Activated T-helper 9 cell treated with anti-CD3 and anti-CD28 coated beads, Interleukin-2, amount 50 U/mL, for 16 hours (primary cell): ENCODE results near the gene SREBF2.
"Not testable (repeated sequence)": the region's sequence is repeated elsewhere in the genome, so short reads cannot be mapped to it uniquely, and the experiment has no call there.

Experiments
- DNase-seq: peaks from one replicate; pipeline ENCODE4 v3.0.0-alpha.2; 2020; ENCODE audit warnings: low read depth

SREBF2 gene

DNA sequence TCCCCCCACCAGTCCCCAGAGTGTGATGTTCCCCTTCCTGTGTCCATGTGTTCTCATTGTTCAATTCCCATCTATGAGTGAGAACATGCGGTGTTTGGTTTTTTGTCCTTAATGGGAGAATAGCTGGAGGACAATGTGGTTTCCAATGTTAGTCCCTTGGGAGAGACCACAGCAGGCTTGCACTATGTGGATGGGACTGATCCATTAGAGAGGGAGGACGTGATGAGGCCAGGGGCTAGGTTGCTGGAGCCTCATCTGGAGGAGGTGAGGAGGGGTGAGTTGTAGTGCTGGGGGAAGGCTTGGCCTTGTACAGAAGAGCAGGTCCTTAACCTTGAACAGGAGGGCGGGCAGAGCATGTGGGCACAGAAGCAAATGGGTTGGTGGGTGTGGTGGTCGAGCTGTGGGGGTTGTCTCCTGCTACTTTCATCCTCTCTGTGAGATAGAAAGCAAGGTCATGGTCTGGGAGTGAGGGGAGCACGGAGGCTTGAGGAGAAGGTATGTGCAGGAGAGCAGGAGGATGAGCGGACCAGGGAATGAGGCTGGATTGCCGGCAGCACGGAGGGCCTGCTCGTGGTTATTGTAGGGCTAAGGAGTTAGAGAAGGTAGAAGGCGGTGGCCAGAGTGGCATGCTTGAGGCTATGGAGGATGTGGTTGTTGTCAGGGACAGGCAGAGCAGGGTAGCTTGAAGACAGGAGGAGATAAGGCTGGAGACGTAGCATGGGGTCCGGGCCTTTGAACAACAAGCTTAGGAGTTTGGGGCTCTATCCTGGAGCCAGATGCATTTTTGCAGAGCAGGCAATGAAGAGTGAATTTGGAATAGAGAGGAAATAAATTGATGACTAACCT, 11.2 kb upstream of the SREBF2 start:
- no peak for DNase-seq

DNA sequence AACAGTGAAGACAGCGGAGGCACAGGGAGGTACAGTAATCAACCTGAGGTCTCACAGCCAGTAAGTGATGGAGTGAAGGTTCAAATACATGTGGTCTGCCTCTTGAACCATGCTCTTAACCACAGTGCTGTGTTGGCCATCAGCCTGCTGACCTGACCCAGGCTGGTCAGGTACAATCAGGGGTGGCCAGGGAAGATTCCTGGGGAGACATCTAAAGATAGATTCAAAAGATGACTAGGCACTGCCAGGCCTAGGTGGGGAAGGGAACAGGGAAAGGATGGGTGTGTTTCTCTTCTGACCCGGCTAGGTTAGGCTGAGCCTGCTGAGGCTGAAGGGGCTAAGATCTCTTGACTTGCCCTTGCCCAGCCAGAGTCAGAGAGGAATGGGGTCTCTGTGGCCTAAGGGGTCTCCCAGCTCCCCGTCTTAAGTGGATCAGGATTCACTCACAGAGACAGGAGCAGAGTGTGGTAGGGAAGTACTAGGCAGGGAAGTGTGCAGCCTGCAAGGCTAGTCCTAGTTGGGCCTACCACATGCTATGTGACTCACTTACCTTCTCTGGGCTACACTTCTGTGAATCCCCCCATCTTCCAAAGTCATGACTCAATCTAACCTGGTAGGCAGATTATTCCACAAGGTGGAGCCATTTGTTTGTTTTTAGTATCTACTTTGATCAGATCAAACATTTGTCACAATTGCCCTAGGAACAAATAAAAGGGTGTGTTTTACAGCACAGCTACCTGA, 10.4 kb upstream of the SREBF2 start:
- peak; percentile 15 for DNase-seq

DNA sequence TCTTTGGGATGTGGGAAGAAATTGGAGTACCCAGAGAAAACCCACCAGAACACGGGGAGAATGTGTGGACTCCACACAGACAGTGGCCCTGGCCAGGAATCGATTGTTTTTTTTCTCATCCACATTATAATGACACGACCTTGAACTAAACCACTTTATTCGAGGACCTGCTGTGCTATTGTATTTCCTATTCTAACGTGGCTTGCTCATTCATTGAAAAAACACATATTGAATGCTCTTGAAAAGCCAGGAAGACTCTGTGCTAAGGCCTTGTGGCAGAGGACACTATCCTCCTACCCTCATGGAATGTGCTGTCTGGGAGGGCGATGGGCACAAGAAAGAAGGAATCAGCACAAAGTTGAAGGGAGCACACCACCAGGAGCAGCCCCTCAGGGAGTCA, 9.1 kb upstream of the SREBF2 start:
- DNase-seq: no peak

DNA sequence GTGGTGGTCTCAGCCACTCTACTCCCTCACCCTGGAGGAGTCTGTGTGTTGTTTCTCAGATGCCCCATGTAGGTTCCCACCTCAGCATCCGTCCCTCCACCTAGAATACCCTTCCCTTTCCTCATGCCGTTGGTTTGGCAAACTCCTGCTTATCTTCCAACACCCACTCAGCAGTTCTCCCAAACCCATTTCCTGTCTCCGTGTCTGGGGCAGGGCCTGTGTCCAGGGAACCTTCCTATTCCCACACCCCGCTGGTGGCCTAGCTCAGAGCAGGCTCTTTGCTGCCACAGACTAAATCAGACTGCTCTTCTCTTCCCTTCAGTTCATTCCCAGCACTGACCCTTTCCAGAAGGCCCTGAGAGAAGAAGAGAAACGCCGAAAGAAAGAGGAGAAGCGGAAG, 7.5 kb upstream of the SREBF2 start:
- DNase-seq: no peak

DNA sequence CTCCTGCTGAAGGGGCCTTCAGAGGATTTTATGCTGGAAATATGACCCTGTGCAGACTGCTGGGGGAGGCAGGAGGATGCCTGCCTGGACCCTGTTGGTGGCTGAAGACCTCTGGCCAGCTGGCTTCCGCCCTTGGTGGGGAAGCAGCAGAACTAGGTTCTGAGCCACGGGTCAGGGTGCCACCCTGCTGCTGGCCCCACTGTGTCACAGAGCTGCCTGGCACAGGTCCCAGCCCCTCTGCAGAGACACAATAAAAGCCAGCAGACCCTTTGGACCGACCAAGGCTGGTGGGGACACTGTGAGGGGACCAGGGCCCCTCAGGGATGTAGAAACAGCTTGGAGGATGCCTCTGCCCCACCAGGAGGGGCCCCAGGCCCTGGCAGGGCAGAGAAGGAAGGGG, 6.9 kb upstream of the SREBF2 start:
- no peak for DNase-seq

DNA sequence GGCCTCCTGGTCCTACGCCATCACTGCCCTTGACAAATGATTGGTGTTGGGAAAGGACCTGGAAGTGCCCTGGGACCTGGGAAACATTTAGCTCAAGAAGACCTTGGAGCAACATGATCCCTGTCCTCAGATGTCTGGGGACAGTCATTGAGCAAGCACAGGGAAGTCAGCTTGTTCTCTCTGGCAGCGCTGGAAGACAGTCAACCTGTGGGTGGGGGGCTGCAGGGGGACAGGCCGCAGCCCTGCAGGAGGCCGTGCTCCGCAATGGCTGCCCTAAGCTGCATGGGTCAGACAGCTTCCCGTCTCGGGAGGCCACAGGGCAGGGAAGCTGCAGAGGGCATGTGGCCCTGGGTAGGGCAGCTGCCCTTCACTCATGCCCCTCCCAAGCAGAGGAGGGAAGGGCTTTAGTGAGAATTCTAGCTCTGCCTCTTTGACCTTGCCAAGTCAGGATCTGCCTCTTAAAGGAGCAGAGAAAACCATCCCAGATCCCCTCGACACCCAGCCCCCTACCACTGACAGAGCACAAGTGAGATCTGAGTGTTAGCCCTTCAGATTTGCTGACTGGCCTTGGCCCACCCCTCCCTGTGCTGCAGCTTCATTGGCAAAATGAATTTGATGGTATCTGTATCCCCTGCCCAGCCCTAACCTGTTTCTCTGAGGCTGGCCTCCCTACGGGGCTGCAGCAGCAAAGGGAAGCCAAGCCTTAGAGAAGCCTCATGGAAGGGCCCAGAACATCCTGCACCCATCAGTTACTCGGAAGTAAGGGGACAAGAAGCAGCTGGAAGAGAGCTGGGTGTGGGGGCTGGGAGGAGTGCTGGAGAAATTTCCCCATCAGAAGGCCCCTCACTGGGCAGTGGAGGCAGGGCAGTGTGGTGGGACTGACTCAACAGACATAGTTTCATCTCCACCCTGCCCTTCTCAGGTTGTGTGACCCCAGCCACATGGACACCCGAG, 6.2 kb upstream of the SREBF2 start:
- DNase-seq: no peak

DNA sequence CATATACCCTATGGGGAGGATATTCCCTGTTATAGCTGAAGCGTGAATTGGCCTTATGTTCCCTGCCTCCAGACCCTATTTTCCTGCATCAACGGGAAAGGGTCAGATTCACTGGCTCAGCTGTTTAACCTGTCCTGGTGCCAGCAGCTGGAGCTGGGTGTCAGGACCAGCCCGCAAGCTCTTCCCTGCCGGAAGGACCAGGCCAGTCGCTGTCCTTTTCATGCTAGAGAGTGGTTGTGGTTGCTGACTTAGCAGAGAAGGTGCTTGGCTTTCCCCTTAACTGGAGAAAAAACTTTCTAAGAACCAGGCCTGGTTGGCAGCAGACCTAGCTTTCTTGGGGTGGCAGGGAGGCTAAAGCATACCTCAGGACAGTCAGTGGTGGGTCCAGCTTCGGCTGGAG, 5.2 kb upstream of the SREBF2 start:
- no peak for DNase-seq

DNA sequence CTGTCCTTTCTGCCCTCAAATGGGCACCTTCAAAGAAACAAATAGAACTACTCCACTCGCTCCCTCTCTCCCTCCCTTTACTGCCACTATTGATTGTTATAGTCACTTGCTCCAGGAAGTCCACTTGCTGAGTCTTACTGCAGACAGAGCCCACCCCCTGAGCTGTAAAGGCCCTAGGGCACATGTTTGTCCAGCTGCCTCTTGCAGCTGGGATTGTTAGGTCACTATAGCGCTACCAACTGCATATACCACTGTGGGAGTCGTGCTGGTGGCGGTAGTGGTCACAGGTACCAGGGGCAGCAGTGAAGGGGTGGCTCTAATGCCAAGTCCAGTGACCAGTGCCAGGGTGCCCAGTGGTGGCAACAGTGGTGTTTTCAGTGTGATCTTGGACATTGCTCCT, 4.4 kb upstream of the SREBF2 start:
- DNase-seq: no peak

DNA sequence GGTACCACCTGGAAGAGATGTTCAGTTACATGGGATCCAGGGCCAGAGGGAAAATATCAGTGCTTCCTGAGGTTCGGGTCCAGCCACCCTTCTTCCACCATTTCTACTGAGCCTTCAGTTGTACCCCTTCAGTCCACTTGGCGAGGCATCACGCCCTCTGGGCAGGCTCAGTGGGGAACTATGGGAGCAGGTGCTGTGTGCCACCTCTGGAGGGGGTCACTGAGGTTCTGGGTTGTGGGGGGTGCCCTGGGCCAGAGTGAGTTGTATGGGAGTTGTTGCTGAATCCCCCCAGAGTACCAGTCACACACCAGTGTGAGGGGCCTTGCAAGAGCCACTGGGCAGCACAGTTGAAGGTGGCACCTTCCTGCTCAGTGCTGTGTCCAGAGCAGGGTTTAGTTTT, 2.7 kb upstream of the SREBF2 start:
- no peak for DNase-seq

DNA sequence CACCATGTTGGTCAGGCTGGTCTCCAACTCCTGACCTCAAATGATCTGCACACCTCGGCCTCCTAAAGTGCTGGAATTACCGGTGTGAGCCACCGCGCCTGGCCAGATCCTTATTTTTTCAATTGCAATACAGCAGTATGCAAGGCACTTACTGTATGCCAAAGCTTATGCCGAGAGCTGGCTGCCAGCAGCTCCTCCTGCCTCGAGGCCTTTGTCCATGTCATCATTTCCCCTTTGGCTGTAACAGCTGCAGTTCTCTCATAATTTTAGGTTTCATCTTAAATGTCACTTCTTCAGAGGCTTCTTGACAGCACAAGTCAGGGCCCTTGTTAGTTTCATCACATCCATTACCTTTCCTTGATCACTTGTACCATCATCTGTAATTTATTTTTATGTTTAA, 1.5 kb upstream of the SREBF2 start:
- no peak for DNase-seq

DNA sequence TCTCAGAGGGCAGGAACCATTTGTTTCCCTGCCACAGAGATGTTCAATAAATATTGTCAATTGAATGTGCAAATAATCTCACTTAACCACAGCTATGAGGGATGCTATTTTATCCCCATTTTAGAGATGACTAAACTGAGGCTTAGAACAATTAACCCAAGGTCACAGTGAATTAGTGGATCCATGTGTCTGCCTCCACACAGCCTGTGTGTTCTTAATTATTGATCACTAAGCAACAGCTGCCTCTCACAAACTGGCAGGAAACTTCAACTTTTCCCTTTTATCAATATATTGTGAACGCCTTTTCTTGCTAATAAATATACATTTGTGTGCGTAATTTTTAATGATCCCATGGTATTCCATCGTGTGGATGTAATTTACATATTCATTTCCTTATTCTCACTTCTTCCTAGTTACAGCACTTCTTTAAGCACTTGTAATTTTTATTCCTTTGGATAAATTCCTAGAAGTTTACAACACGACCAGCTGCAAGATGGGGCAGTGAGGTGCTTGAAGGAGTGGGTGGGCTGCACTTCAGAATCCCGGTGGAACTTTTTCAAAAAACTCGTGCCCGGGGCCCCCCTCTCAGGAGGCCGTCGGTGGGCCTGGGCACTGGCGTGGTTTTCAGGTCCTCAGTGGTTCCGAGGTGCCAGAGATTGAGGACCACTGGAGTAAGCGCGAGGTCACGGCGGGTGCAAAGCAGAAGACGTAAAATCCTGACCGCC, 915 bp upstream of the SREBF2 start:
- no peak for DNase-seq

DNA sequence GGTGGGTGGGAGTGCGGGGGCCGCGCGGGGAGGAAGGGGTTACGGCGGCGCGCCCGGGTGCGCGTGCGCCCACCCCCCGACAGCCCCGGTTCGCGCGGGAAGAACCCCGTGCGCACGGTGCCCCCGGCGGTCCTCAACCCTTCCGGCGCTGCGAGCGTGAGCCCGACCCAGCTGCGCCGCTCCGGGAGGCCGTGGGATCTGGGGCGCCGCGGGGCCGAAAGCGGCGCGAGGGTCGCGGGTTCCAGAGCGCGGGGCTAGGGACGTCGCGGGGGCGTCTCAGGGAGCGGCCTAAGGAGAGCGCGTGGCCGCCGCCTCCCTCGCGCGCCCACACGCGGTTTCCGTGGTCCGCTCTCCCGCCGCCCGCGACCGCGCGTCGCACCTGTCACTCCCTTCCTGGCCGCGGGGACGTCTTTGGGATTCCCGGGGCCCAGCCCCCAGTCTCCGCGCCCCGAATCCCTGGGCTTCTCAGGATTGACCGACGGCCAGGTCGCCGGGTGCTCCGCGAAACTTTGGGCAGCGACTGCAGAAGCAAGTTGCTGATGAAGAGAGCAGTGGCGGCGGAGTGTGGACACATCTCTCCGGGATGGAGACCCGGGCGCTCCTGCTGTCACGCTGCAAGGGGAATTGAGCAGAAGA, 582 bp downstream of the SREBF2 start:
- DNase-seq: peak; percentile 48

DNA sequence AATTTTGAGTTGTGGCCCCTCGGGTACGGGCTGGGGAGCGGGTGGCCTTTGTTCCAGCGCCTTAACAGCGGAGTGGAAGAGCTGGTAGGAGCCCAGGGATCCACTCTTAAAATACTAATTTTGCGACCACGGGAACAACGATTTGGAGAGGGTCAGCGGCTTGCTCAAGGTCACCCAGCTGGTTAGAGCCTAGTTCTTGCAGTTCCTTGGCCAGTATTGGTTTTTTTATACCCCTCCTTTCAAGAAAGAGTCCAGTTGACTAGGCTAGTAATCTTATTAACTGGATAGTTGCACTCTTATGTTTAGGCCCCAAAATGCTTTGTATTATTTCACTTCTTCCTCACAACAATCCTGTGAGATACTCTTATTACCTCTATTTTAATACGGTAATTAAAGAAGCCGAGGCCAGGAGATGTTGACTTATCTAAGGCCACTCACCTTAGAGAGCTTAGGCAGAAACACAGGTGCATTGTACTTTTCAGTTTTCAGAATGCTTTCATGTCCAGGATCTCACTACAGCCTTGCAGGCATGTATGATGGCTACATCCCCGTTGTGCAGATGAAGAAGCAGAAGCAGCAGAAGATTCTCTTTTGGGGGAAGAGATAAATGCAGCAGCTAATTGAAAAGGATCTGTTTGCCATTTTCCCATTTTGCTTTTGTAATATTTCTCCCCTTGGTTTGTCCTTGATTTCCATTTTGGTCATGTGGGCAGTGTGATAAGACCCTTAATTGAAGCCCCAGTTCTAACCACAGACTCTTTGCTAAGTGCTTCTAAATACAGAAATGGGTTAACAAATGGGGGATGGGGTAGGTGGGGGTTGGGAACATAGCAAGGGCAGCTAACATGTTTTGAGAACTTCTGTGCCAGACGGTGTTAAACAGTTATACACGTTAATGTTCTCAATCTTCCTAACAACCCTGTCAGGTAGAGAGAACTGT, 1.4 kb downstream of the SREBF2 start:
- DNase-seq: no peak

DNA sequence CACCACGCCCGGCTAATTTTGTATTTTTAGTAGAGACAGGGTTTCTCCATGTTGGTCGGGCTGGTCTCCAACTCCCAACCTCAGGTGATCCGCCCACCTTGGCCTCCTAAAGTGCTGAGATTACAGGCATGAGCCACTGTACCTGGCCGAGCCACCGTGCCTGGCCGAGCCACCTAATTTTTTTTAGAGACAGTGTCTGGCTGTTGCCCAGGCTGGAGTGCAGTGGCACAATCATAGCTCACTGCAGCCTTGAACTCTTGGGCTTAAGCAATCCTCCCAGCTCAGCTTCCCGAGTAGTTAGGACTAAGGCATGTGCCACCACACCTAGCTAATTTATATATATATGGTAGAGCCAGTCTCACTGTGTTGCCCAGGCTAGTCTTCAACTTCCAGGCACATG, 2.6 kb downstream of the SREBF2 start:
- DNase-seq: not testable (repeated sequence)

DNA sequence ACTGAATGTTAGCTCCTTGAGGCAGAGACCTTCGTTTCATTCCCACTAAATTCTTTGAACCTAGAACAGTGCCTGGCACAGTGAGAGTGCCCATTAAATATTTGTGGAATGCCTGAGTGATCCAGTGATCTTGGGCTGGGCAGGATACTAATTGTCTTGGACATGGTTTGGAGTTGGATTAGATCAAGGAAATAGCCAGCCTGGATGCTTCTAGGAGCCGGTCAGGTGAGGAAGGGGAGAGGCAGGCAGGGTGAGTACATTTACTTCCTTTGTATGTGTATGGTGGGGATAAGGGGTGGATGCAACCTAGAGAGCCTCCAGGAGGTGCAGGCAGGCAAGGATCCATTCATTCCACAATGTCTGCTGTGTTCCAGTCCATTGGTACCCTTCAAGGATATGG, 3.6 kb downstream of the SREBF2 start:
- no peak for DNase-seq

DNA sequence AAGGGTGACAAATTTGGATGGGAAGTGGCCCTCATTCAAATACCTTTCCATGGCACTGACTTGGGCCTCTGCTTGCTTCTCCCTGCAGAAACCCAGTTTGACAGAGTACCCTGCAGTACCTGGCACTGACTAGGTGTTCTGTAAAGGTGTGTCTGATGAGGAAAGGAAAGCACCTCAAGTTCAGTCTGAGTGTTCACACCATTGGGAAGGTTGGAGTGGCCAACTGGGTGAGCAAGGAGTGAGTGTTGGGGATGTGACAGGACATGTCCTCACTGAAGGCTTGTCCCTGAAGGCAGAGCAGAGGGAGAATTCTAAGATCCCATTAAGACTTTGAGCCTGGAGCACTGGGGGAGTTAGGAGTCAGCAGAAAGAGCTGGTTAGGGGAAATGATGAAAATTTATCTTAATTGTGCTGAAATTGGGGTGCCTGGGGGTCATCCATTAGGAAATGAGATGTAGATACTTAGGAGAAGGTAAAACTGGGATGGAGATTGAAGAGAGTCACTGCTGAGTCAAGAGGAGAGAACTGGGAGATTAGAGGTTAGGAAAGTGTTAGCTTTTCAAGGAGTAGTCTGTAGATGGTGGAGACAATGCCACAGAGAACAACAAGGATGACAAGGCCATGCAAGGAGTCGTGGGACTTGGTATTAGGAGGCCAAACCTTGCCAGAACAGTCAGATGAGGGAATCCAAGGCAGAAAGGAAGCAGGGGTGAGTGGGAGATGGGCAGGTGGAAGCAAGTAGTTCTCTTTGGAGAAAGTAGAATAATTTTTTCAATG, 6.1 kb downstream of the SREBF2 start:
- DNase-seq: no peak

DNA sequence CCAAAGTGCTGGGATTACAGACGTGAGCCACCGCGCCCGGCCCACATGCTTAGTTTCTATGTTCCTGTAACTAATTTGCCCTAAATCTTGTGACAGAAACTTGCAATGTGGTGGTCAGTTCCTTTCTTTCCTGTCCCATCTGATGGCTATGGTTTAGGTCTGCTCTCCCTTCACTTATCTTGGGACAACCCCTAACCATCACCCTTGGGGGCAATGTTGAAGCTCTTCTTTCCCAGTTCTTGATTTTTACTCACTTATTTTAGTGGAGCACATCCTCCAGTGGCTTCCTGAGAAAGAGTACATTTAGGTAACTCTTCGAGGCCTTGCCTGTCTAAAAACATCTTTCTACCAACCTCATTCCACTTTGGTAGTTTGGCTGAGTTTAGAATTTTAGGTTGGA, 7.3 kb downstream of the SREBF2 start:
- no peak for DNase-seq

DNA sequence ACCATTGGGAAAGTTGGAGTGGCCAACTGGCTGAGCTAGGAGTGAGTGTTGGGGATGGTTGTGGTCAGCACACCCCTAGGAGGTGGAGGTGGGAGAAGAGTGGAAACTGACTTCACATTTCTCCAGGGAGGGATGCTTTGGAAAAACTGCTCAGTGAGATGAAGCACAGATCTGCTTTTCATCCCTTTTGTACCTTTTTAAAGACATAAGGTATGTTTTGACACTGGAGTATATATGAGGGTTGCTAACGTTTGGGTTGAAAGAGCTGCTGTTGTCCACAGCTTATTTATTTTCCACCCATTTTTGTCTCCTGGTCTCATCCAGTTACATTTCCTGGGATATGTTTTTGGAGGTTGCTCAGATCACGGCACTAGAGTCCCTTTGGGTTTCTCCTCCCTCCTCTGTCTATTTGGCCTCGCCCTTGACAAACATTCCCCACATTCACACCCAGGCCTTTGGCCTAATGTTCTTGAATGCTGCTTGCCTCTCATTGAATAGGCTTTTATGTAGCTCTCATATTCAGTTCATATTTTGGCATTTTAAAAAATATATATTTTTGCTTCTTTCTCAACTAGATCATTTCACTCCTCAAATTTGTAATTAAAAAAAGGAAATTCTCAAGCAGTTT, 8.3 kb downstream of the SREBF2 start:
- DNase-seq: no peak
